Esophagus muscularis mucosa (tissue), 3 donors: ENCODE data around the gene INPPL1.
"Not testable (repeated sequence)": the region's sequence is repeated elsewhere in the genome, so short reads cannot be mapped to it uniquely, and the experiment has no call there.

Source experiments
- CTCF ChIP-seq, 3 experiments: fragments of 200-600 bp in 2 of 3; fragments of 450-650 bp in 1 of 3; sonication (generic) in 2 of 3; IDR thresholded peaks; one replicate each; pipeline ENCODE4 v1.5.1; 2017 to 2019; ENCODE audit warnings: antibody characterized with exemption in 3 of 3, mild to moderate bottlenecking in 2 of 3, moderate library complexity in 1 of 3
- POLR2A ChIP-seq: fragments of 450-650 bp; IDR thresholded peaks from one replicate; pipeline ENCODE4 v1.6.1; 2017; ENCODE audit warnings: antibody characterized with exemption, moderate library complexity, mild to moderate bottlenecking, low read depth
- POLR2AphosphoS5 ChIP-seq, 2 donors: sonication (generic); formaldehyde crosslinking; IDR thresholded peaks; one replicate each; pipeline ENCODE4 v1.6.1; 2017; ENCODE audit warnings: antibody characterized with exemption in 2 of 2

GRCh38 chr11:72180892-72181552 lies 43.5 kb upstream of the INPPL1 start:
- not testable (repeated sequence) for TF ChIP-seq CTCF (IDR thresholded peaks at IDR 0.05); POLR2AphosphoS5 (IDR thresholded peaks at IDR 0.05); POLR2A
